ENCODE measurements around the gene FTO.
A peak's percentile ranks its signal among the peaks of the same experiment; 100 is the strongest.

FTO gene

GRCh38 chr16:53690771-53691170, 13.2 kb upstream of the FTO start:
- TF ChIP-seq GATA2 (IDR thresholded peaks at IDR 0.05; ENCODE audit: low read depth, low read length) (no peak), GATA3 (IDR thresholded peaks at IDR 0.05; ENCODE audit: low read depth, low read length) (no peak)

GRCh38 chr16:53692146-53692545, 11.8 kb upstream of the FTO start:
- no peak for TF ChIP-seq GATA2 (IDR thresholded peaks at IDR 0.05; ENCODE audit: low read depth, low read length)
- no peak for TF ChIP-seq GATA3 (IDR thresholded peaks at IDR 0.05; ENCODE audit: low read depth, low read length)

GRCh38 chr16:53693320-53693719, 10.6 kb upstream of the FTO start:
- TF ChIP-seq GATA3 (IDR thresholded peaks at IDR 0.05; ENCODE audit: low read depth, low read length) (no peak), GATA2 (IDR thresholded peaks at IDR 0.05; ENCODE audit: low read depth, low read length) (no peak)

- TF ChIP-seq GATA2 (IDR thresholded peaks at IDR 0.05; ENCODE audit: low read depth, low read length): no peak
- TF ChIP-seq GATA3 (IDR thresholded peaks at IDR 0.05; ENCODE audit: low read depth, low read length): no peak
Measured at GRCh38 chr16:53695070-53695469, 8.9 kb upstream of the FTO start.

- no peak for TF ChIP-seq GATA2 (IDR thresholded peaks at IDR 0.05; ENCODE audit: low read depth, low read length)
- no peak for TF ChIP-seq GATA3 (IDR thresholded peaks at IDR 0.05; ENCODE audit: low read depth, low read length)
Measured at GRCh38 chr16:53704445-53704813, 473 bp downstream of the FTO start.

- no peak for TF ChIP-seq GATA3 (IDR thresholded peaks at IDR 0.05; ENCODE audit: low read depth, low read length)
- no peak for TF ChIP-seq GATA2 (IDR thresholded peaks at IDR 0.05; ENCODE audit: low read depth, low read length)
Measured at GRCh38 chr16:53707671-53708070, 3.7 kb downstream of the FTO start.

- TF ChIP-seq GATA2 (IDR thresholded peaks at IDR 0.05; ENCODE audit: low read depth, low read length) (no peak), GATA3 (IDR thresholded peaks at IDR 0.05; ENCODE audit: low read depth, low read length) (no peak)
Measured at GRCh38 chr16:53708490-53708889, 4.5 kb downstream of the FTO start.

- TF ChIP-seq GATA3 (IDR thresholded peaks at IDR 0.05; ENCODE audit: low read depth, low read length) (no peak), GATA2 (IDR thresholded peaks at IDR 0.05; ENCODE audit: low read depth, low read length) (no peak)
Measured at GRCh38 chr16:53711390-53711789, 7.4 kb downstream of the FTO start.

- TF ChIP-seq GATA2 (IDR thresholded peaks at IDR 0.05; ENCODE audit: low read depth, low read length): no peak
- TF ChIP-seq GATA3 (IDR thresholded peaks at IDR 0.05; ENCODE audit: low read depth, low read length): no peak
Measured at GRCh38 chr16:53712065-53712464, 8.1 kb downstream of the FTO start.

- no peak for TF ChIP-seq GATA3 (IDR thresholded peaks at IDR 0.05; ENCODE audit: low read depth, low read length)
- no peak for TF ChIP-seq GATA2 (IDR thresholded peaks at IDR 0.05; ENCODE audit: low read depth, low read length)
Measured at GRCh38 chr16:53713403-53714204, 9.6 kb downstream of the FTO start.

GRCh38 chr16:53714205-53715022, 10.5 kb downstream of the FTO start:
- TF ChIP-seq GATA2 (IDR thresholded peaks at IDR 0.05; ENCODE audit: low read depth, low read length) (no peak), GATA3 (IDR thresholded peaks at IDR 0.05; ENCODE audit: low read depth, low read length) (no peak)

- no peak for TF ChIP-seq GATA2 (IDR thresholded peaks at IDR 0.05; ENCODE audit: low read depth, low read length)
- TF ChIP-seq GATA3 (IDR thresholded peaks at IDR 0.05; ENCODE audit: low read depth, low read length): no peak
Measured at GRCh38 chr16:53715023-53715384, 11.0 kb downstream of the FTO start.

GRCh38 chr16:53717577-53717976, 13.6 kb downstream of the FTO start:
- TF ChIP-seq GATA2 (IDR thresholded peaks at IDR 0.05; ENCODE audit: low read depth, low read length): peak; percentile 24; the same call in 1 of the 2 replicates
- TF ChIP-seq GATA3 (IDR thresholded peaks at IDR 0.05; ENCODE audit: low read depth, low read length): peak; percentile 69; the same call in 1 of the 2 replicates

GRCh38 chr16:53721017-53721416, 17.1 kb downstream of the FTO start:
- TF ChIP-seq GATA2 (IDR thresholded peaks at IDR 0.05; ENCODE audit: low read depth, low read length) (no peak), GATA3 (IDR thresholded peaks at IDR 0.05; ENCODE audit: low read depth, low read length) (no peak)

GRCh38 chr16:53726625-53727024, 22.7 kb downstream of the FTO start:
- no peak for TF ChIP-seq GATA2 (IDR thresholded peaks at IDR 0.05; ENCODE audit: low read depth, low read length)
- TF ChIP-seq GATA3 (IDR thresholded peaks at IDR 0.05; ENCODE audit: low read depth, low read length): no peak
